ENCODE results near the gene TAX1BP3. TPM values are rescaled to one million over a fixed set of nuclear protein-coding genes. Genes with fewer than 3 reads are reported as not detected.

Gene TAX1BP3
- total RNA-seq, 1 donor from 2014 or later: 136 TPM

GRCh38 chr17:3683054-3683511 lies 14.7 kb upstream of the TAX1BP3 start:
- TF ChIP-seq CTCF (IDR thresholded peaks at IDR 0.05; ENCODE audit: unreplicated experiment): peak; percentile 60
- Mint-ChIP-seq H3K4me1 (no peaks in the 10 kb centered on the region), H3K36me3 (no peaks in the 10 kb centered on the region), H3K9me3 (no peaks in the 10 kb centered on the region), H3K27me3 (ENCODE audit: low read depth) (peaks cover 28% of the 10 kb centered on the region), H3K27ac (no peak overlapping the region), H3K4me3 (no peak overlapping the region)
- no peak for DNase-seq (ENCODE audit: low spot score in 2 of 2, unreplicated experiment in 2 of 2)

GRCh38 chr17:3682033-3682432 lies 13.7 kb upstream of the TAX1BP3 start:
- H3K4me3 Mint-ChIP-seq: no peak overlapping the region
- H3K4me1 Mint-ChIP-seq: no peaks in the 10 kb centered on the region
- H3K9me3 Mint-ChIP-seq: no peaks in the 10 kb centered on the region
- no peak overlapping the region for H3K27ac Mint-ChIP-seq
- TF ChIP-seq CTCF (IDR thresholded peaks at IDR 0.05; ENCODE audit: unreplicated experiment): no peak
- peaks cover 35% of the 10 kb centered on the region for H3K27me3 Mint-ChIP-seq (ENCODE audit: low read depth)
- no peak for DNase-seq (ENCODE audit: low spot score in 2 of 2, unreplicated experiment in 2 of 2)
- no peaks in the 10 kb centered on the region for H3K36me3 Mint-ChIP-seq

- H3K27me3 Mint-ChIP-seq (ENCODE audit: low read depth): peaks cover 35% of the 10 kb centered on the region
- no peak for DNase-seq (ENCODE audit: low spot score in 2 of 2, unreplicated experiment in 2 of 2)
- no peaks in the 10 kb centered on the region for H3K9me3 Mint-ChIP-seq
- no peaks in the 10 kb centered on the region for H3K36me3 Mint-ChIP-seq
- no peak overlapping the region for H3K27ac Mint-ChIP-seq
- no peak for TF ChIP-seq CTCF (IDR thresholded peaks at IDR 0.05; ENCODE audit: unreplicated experiment)
- no peaks in the 10 kb centered on the region for H3K4me1 Mint-ChIP-seq
- no peak overlapping the region for H3K4me3 Mint-ChIP-seq
These were observed 13.2 kb upstream of the TAX1BP3 start for GRCh38 chr17:3681565-3681964.

- Mint-ChIP-seq H3K4me1 (no peaks in the 10 kb centered on the region), H3K9me3 (no peaks in the 10 kb centered on the region), H3K4me3 (no peak overlapping the region), H3K36me3 (no peaks in the 10 kb centered on the region), H3K27me3 (ENCODE audit: low read depth) (peaks cover 35% of the 10 kb centered on the region), H3K27ac (no peak overlapping the region)
- TF ChIP-seq CTCF (IDR thresholded peaks at IDR 0.05; ENCODE audit: unreplicated experiment): no peak
- DNase-seq (ENCODE audit: low spot score in 2 of 2, unreplicated experiment in 2 of 2): no peak
These were observed 12.7 kb upstream of the TAX1BP3 start for GRCh38 chr17:3681057-3681456.

GRCh38 chr17:3679531-3680126 lies 11.3 kb upstream of the TAX1BP3 start:
- no peak overlapping the region for H3K27ac Mint-ChIP-seq
- no peaks in the 10 kb centered on the region for H3K4me1 Mint-ChIP-seq
- H3K27me3 Mint-ChIP-seq (ENCODE audit: low read depth): peaks cover 37% of the 10 kb centered on the region
- no peaks in the 10 kb centered on the region for H3K36me3 Mint-ChIP-seq
- H3K4me3 Mint-ChIP-seq: no peak overlapping the region
- DNase-seq (ENCODE audit: low spot score in 2 of 2, unreplicated experiment in 2 of 2): no peak
- TF ChIP-seq CTCF (IDR thresholded peaks at IDR 0.05; ENCODE audit: unreplicated experiment): no peak
- no peaks in the 10 kb centered on the region for H3K9me3 Mint-ChIP-seq

Measured in mesothelial cell of epicardium (in vitro differentiated cells).